Measurements from ENCODE around the gene AK5. TPM values are rescaled to one million over a fixed set of nuclear protein-coding genes. Genes with fewer than 3 reads are reported as not detected.

The AK5 gene
- total RNA-seq, 4 donors from 2014 or later: 16.7 to 21.3 (median 20.0) TPM

GRCh38 chr1:77348549-77348948 lies 66.7 kb downstream of the AK5 start:
- Histone ChIP-seq H3K36me3 (no peaks in the 10 kb centered on the region), H3K27ac (no peak overlapping the region), H3K27me3 (no peaks in the 10 kb centered on the region), H3K9me3 (no peaks in the 10 kb centered on the region), H3K4me3 (no peak overlapping the region), H3K4me1 (no peaks in the 10 kb centered on the region)
- DNase-seq (ENCODE audit: low spot score in 2 of 2): no peak
- TF ChIP-seq POLR2A (IDR thresholded peaks at IDR 0.05): no peak
- TF ChIP-seq CTCF (IDR thresholded peaks at IDR 0.05): no peak
- no peak for TF ChIP-seq EP300 (IDR thresholded peaks at IDR 0.05)

- TF ChIP-seq CTCF (IDR thresholded peaks at IDR 0.05) (no peak), POLR2A (IDR thresholded peaks at IDR 0.05) (no peak), EP300 (IDR thresholded peaks at IDR 0.05) (no peak)
- Histone ChIP-seq H3K9me3 (no peaks in the 10 kb centered on the region), H3K4me3 (no peak overlapping the region), H3K27me3 (no peaks in the 10 kb centered on the region), H3K27ac (no peak overlapping the region), H3K4me1 (no peaks in the 10 kb centered on the region), H3K36me3 (no peaks in the 10 kb centered on the region)
- DNase-seq (ENCODE audit: low spot score in 2 of 2): no peak
- WGBS, 2 donors: 73 to 83% methylated on average over 2 of the region's 2 CpGs
These were observed 67.5 kb downstream of the AK5 start for GRCh38 chr1:77349275-77349674.

- TF ChIP-seq POLR2A (IDR thresholded peaks at IDR 0.05) (no peak), EP300 (IDR thresholded peaks at IDR 0.05) (no peak), CTCF (IDR thresholded peaks at IDR 0.05) (no peak)
- no peaks in the 10 kb centered on the region for H3K36me3 ChIP-seq
- 81 to 84% methylated on average over 6 of the region's 6 CpGs for WGBS, 2 donors
- no peak for DNase-seq (ENCODE audit: low spot score in 2 of 2)
- no peak overlapping the region for H3K27ac ChIP-seq
- no peaks in the 10 kb centered on the region for H3K27me3 ChIP-seq
- no peaks in the 10 kb centered on the region for H3K9me3 ChIP-seq
- H3K4me1 ChIP-seq: no peaks in the 10 kb centered on the region
- H3K4me3 ChIP-seq: no peak overlapping the region
These were observed 68.4 kb downstream of the AK5 start for GRCh38 chr1:77350012-77350770.

GRCh38 chr1:77354536-77354935 lies 72.7 kb downstream of the AK5 start:
- H3K4me1 ChIP-seq: no peaks in the 10 kb centered on the region
- no peaks in the 10 kb centered on the region for H3K9me3 ChIP-seq
- H3K4me3 ChIP-seq: no peak overlapping the region
- H3K27me3 ChIP-seq: no peaks in the 10 kb centered on the region
- DNase-seq (ENCODE audit: low spot score in 2 of 2): no peak
- H3K36me3 ChIP-seq: no peaks in the 10 kb centered on the region
- H3K27ac ChIP-seq: no peak overlapping the region
- TF ChIP-seq CTCF (IDR thresholded peaks at IDR 0.05) (no peak), POLR2A (IDR thresholded peaks at IDR 0.05) (no peak), EP300 (IDR thresholded peaks at IDR 0.05) (no peak)
- WGBS, 2 donors: 52 to 71% methylated on average over 1 of the region's 1 CpG

GRCh38 chr1:77355010-77355409 lies 73.2 kb downstream of the AK5 start:
- Histone ChIP-seq H3K4me1 (no peaks in the 10 kb centered on the region), H3K36me3 (no peaks in the 10 kb centered on the region), H3K4me3 (no peak overlapping the region), H3K27me3 (no peaks in the 10 kb centered on the region), H3K9me3 (no peaks in the 10 kb centered on the region), H3K27ac (no peak overlapping the region)
- TF ChIP-seq CTCF (IDR thresholded peaks at IDR 0.05) (no peak), EP300 (IDR thresholded peaks at IDR 0.05) (no peak), POLR2A (IDR thresholded peaks at IDR 0.05) (no peak)
- no peak for DNase-seq (ENCODE audit: low spot score in 2 of 2)
- WGBS, 2 donors: 83 to 87% methylated on average over 3 of the region's 3 CpGs

Data from tibial nerve (tissue), 4 donors.